ENCODE data around the gene BRIX1. TPM values are rescaled to one million over a fixed set of nuclear protein-coding genes. Genes with fewer than 3 reads are reported as not detected.

The BRIX1 gene
- total RNA-seq (2014; rRNA removed) (49.0 and 63.2 TPM in 2 replicates), Bru-seq, nascent RNA (percentile 90 among the genes with signal in this experiment), BruChase-seq, experiment 1, labeled RNA remaining after a 6-hour chase (percentile 94 among the genes with signal in this experiment), BruChase-seq, experiment 2, labeled RNA remaining after a 2-hour chase (percentile 94 among the genes with signal in this experiment)
- long read RNA-seq, transcript BRIX1-201 (10 exons, 1,926 nt), result major isoform, 77 of 102 reads
- long read RNA-seq, partial matches to known transcripts, result 13 of 102 reads
- long read RNA-seq, other reads (novel, unspliced or antisense), result 11 of 102 reads

GRCh38 chr5:34915139-34915855 is at the start of gene BRIX1, which contains the start of gene RAD1:
Gene BRIX1, plus strand, starts transcription at chr5:34915711. Its CDS starts 28 bp downstream, at chr5:34915739.
Gene RAD1, minus strand, starts transcription at chr5:34915504. Its CDS starts 612 bp downstream, at chr5:34914892.
- BruUV-seq (replicated peaks), result TSS peak; percentile 63
- Histone ChIP-seq H3K27ac (ENCODE audit: low read length) (peak within 1 kb of the TSS; percentile 73), H3K27me3 (ENCODE audit: low read length) (no peaks in the 10 kb centered on the region), H3K79me2 (ENCODE audit: low read length) (peaks cover 90% of the 10 kb centered on the region), H3F3A (ENCODE audit: low read length, unreplicated experiment) (no peaks in the 10 kb centered on the region), H3K4me3 (ENCODE audit: low read length) (peak within 1 kb of the TSS; percentile 88), H4K20me1 (ENCODE audit: low read length) (peaks cover 18% of the 10 kb centered on the region), H3K36me3 (ENCODE audit: low read depth, low read length) (peaks cover 31% of the 10 kb centered on the region), H3K4me2 (ENCODE audit: low read length) (peak within 1 kb of the TSS; percentile 92), H3K9me2 (replicated peaks; ENCODE audit: low read length) (no peaks in the 10 kb centered on the region), H3K9ac (ENCODE audit: low read length) (peak within 1 kb of the TSS; percentile 98), H3K4me1 (ENCODE audit: insufficient read depth, low read length) (peaks cover 29% of the 10 kb centered on the region), H3K9me3 (ENCODE audit: low read length) (no peaks in the 10 kb centered on the region), H2AFZ (ENCODE audit: low read length) (peak within 1 kb of the TSS; percentile 84)
- intact Hi-C loops (cut with micrococcal nuclease), result loop anchor here (10.0 kb wide), 1 partner anchor 910 kb away; the partner anchor contains the start of gene AMACR
- ATAC-seq (peak; percentile 99), DNase-seq (peak; percentile 97)
- TF ChIP-seq EZH2 (IDR thresholded peaks at IDR 0.05; ENCODE audit: low read length, unreplicated experiment) (no peak), EZH2phosphoT487 (IDR thresholded peaks at IDR 0.05; ENCODE audit: borderline replicate concordance, low read length) (no peak)
- TF ChIP-seq, protein P1, sequence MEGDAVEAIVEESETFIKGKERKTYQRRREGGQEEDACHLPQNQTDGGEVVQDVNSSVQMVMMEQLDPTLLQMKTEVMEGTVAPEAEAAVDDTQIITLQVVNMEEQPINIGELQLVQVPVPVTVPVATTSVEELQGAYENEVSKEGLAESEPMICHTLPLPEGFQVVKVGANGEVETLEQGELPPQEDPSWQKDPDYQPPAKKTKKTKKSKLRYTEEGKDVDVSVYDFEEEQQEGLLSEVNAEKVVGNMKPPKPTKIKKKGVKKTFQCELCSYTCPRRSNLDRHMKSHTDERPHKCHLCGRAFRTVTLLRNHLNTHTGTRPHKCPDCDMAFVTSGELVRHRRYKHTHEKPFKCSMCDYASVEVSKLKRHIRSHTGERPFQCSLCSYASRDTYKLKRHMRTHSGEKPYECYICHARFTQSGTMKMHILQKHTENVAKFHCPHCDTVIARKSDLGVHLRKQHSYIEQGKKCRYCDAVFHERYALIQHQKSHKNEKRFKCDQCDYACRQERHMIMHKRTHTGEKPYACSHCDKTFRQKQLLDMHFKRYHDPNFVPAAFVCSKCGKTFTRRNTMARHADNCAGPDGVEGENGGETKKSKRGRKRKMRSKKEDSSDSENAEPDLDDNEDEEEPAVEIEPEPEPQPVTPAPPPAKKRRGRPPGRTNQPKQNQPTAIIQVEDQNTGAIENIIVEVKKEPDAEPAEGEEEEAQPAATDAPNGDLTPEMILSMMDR (conservative IDR thresholded peaks at IDR 0.05; ENCODE audit: low read depth, low read length), result no peak
- ChIA-PET POLR2A (ENCODE audit: unreplicated experiment) (interaction anchor here (0.6 to 1.0 kb wide), 4 partner anchors 76 to 380 kb away, joined by 3 to 6 read pairs (median 4); partner anchors contain the start of gene TTC23L), CTCF (interaction anchor here (0.6 to 1.0 kb wide), 3 partner anchors 15 to 684 kb away, joined by 3 to 5 read pairs (median 4); no protein-coding TSS in a partner anchor)

- Histone ChIP-seq H3K27me3 (ENCODE audit: low read length) (no peaks in the 10 kb centered on the region), H3K9me3 (ENCODE audit: low read length) (no peaks in the 10 kb centered on the region), H3K79me2 (ENCODE audit: low read length) (no peaks in the 10 kb centered on the region), H3F3A (ENCODE audit: low read length, unreplicated experiment) (no peaks in the 10 kb centered on the region), H3K9me2 (replicated peaks; ENCODE audit: low read length) (no peaks in the 10 kb centered on the region), H3K27ac (ENCODE audit: low read length) (no peak overlapping the region), H3K4me2 (ENCODE audit: low read length) (no peak overlapping the region), H3K36me3 (ENCODE audit: low read depth, low read length) (no peaks in the 10 kb centered on the region), H3K9ac (ENCODE audit: low read length) (no peak overlapping the region), H3K4me3 (ENCODE audit: low read length) (no peak overlapping the region), H3K4me1 (ENCODE audit: insufficient read depth, low read length) (no peaks in the 10 kb centered on the region), H2AFZ (ENCODE audit: low read length) (peak overlapping the region; percentile 17; the same call in 1 of the 2 replicates), H4K20me1 (ENCODE audit: low read length) (no peaks in the 10 kb centered on the region)
- BruUV-seq (replicated peaks), result no TSS peak
- TF ChIP-seq EZH2 (IDR thresholded peaks at IDR 0.05; ENCODE audit: low read length, unreplicated experiment), result no peak
- TF ChIP-seq EZH2phosphoT487 (IDR thresholded peaks at IDR 0.05; ENCODE audit: borderline replicate concordance, low read length), result no peak
- TF ChIP-seq, protein P1 (conservative IDR thresholded peaks at IDR 0.05; ENCODE audit: low read depth, low read length), result no peak
- CTCF ChIA-PET, result no interaction called here
- ATAC-seq, result no peak
- intact Hi-C loops (cut with micrococcal nuclease), result no loop called here
- POLR2A ChIA-PET (ENCODE audit: unreplicated experiment), result no interaction called here
- no peak for DNase-seq
These were observed 48.5 kb upstream of the BRIX1 start for GRCh38 chr5:34866989-34867471.
